ENCODE results near the gene XYLT1.

GRCh38 chr16:17357307-17358062 is 113.3 kb downstream of the XYLT1 start:
- TF ChIP-seq FEZF1 (tag by site-specific recombination; IDR thresholded peaks at IDR 0.05), result no peak
- no peak for TF ChIP-seq TRIM28 (IDR thresholded peaks at IDR 0.05; ENCODE audit: borderline replicate concordance, low read length)
- TF ChIP-seq, protein P1, sequence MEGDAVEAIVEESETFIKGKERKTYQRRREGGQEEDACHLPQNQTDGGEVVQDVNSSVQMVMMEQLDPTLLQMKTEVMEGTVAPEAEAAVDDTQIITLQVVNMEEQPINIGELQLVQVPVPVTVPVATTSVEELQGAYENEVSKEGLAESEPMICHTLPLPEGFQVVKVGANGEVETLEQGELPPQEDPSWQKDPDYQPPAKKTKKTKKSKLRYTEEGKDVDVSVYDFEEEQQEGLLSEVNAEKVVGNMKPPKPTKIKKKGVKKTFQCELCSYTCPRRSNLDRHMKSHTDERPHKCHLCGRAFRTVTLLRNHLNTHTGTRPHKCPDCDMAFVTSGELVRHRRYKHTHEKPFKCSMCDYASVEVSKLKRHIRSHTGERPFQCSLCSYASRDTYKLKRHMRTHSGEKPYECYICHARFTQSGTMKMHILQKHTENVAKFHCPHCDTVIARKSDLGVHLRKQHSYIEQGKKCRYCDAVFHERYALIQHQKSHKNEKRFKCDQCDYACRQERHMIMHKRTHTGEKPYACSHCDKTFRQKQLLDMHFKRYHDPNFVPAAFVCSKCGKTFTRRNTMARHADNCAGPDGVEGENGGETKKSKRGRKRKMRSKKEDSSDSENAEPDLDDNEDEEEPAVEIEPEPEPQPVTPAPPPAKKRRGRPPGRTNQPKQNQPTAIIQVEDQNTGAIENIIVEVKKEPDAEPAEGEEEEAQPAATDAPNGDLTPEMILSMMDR (tag by site-specific recombination; IDR thresholded peaks at IDR 0.05), result no peak
- no peak for TF ChIP-seq ZNF704 (tag by site-specific recombination; IDR thresholded peaks at IDR 0.05)
- no peak for TF ChIP-seq ZNF777 (tag by site-specific recombination; IDR thresholded peaks at IDR 0.05; ENCODE audit: borderline replicate concordance)
- TF ChIP-seq ZNF629 (tag by site-specific recombination; IDR thresholded peaks at IDR 0.05), result no peak
- no peak for TF ChIP-seq ZNF571 (tag by site-specific recombination; IDR thresholded peaks at IDR 0.05)
- no peak for TF ChIP-seq KLF7 (tag by site-specific recombination; IDR thresholded peaks at IDR 0.05; ENCODE audit: borderline replicate concordance)
- TF ChIP-seq KLF17 (tag by site-specific recombination; IDR thresholded peaks at IDR 0.05), result no peak
- no peak for TF ChIP-seq YY1 (tag by site-specific recombination; IDR thresholded peaks at IDR 0.05)
- TF ChIP-seq, protein P2, sequence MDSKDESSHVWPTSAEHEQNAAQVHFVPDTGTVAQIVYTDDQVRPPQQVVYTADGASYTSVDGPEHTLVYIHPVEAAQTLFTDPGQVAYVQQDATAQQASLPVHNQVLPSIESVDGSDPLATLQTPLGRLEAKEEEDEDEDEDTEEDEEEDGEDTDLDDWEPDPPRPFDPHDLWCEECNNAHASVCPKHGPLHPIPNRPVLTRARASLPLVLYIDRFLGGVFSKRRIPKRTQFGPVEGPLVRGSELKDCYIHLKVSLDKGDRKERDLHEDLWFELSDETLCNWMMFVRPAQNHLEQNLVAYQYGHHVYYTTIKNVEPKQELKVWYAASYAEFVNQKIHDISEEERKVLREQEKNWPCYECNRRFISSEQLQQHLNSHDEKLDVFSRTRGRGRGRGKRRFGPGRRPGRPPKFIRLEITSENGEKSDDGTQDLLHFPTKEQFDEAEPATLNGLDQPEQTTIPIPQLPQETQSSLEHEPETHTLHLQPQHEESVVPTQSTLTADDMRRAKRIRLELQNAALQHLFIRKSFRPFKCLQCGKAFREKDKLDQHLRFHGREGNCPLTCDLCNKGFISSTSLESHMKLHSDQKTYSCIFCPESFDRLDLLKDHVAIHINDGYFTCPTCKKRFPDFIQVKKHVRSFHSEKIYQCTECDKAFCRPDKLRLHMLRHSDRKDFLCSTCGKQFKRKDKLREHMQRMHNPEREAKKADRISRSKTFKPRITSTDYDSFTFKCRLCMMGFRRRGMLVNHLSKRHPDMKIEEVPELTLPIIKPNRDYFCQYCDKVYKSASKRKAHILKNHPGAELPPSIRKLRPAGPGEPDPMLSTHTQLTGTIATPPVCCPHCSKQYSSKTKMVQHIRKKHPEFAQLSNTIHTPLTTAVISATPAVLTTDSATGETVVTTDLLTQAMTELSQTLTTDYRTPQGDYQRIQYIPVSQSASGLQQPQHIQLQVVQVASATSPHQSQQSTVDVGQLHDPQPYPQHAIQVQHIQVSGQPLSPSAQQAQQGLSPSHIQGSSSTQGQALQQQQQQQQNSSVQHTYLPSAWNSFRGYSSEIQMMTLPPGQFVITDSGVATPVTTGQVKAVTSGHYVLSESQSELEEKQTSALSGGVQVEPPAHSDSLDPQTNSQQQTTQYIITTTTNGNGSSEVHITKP (tag by site-specific recombination; IDR thresholded peaks at IDR 0.05), result no peak
- TF ChIP-seq, protein P3, sequence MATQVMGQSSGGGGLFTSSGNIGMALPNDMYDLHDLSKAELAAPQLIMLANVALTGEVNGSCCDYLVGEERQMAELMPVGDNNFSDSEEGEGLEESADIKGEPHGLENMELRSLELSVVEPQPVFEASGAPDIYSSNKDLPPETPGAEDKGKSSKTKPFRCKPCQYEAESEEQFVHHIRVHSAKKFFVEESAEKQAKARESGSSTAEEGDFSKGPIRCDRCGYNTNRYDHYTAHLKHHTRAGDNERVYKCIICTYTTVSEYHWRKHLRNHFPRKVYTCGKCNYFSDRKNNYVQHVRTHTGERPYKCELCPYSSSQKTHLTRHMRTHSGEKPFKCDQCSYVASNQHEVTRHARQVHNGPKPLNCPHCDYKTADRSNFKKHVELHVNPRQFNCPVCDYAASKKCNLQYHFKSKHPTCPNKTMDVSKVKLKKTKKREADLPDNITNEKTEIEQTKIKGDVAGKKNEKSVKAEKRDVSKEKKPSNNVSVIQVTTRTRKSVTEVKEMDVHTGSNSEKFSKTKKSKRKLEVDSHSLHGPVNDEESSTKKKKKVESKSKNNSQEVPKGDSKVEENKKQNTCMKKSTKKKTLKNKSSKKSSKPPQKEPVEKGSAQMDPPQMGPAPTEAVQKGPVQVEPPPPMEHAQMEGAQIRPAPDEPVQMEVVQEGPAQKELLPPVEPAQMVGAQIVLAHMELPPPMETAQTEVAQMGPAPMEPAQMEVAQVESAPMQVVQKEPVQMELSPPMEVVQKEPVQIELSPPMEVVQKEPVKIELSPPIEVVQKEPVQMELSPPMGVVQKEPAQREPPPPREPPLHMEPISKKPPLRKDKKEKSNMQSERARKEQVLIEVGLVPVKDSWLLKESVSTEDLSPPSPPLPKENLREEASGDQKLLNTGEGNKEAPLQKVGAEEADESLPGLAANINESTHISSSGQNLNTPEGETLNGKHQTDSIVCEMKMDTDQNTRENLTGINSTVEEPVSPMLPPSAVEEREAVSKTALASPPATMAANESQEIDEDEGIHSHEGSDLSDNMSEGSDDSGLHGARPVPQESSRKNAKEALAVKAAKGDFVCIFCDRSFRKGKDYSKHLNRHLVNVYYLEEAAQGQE (tag by site-specific recombination; IDR thresholded peaks at IDR 0.05), result no peak
- no peak for TF ChIP-seq GLI4 (tag by site-specific recombination; IDR thresholded peaks at IDR 0.05)

Data from HEK293 (cell line).